IPS-18c (cell line): ENCODE results near the gene C9orf152.

Source experiments
- H3K4me3 ChIP-seq: 2 replicates; pipeline ENCODE4 v1.7.0; 2013; ENCODE audit warnings: low read depth, mild to moderate bottlenecking, low read length, moderate library complexity; ENCODE audit not compliant: insufficient read depth
- H3K9me3 ChIP-seq: one replicate; pipeline ENCODE4 v1.6.1; 2013; ENCODE audit warnings: mild to moderate bottlenecking, low read length, moderate library complexity; ENCODE audit not compliant: control insufficient read depth, insufficient read depth

The C9orf152 gene

GRCh38 chr9:110160123-110160522 lies 47.8 kb downstream of the C9orf152 start:
- no peak overlapping the region for H3K4me3 ChIP-seq
- no peaks in the 10 kb centered on the region for H3K9me3 ChIP-seq

- Histone ChIP-seq H3K4me3 (no peak overlapping the region), H3K9me3 (no peaks in the 10 kb centered on the region)
Observed at GRCh38 chr9:110157823-110158664, 49.9 kb downstream of the C9orf152 start.

- no peak overlapping the region for H3K4me3 ChIP-seq
- H3K9me3 ChIP-seq, result no peaks in the 10 kb centered on the region
Observed at GRCh38 chr9:110156902-110157301, 51.1 kb downstream of the C9orf152 start.

- no peaks in the 10 kb centered on the region for H3K9me3 ChIP-seq
- no peak overlapping the region for H3K4me3 ChIP-seq
Observed at GRCh38 chr9:110156416-110156815, 51.5 kb downstream of the C9orf152 start.

GRCh38 chr9:110155751-110156150 lies 52.2 kb downstream of the C9orf152 start:
- no peaks in the 10 kb centered on the region for H3K9me3 ChIP-seq
- H3K4me3 ChIP-seq, result no peak overlapping the region

- no peaks in the 10 kb centered on the region for H3K9me3 ChIP-seq
- H3K4me3 ChIP-seq, result no peak overlapping the region
Observed at GRCh38 chr9:110153431-110153830, 54.5 kb downstream of the C9orf152 start.

- H3K9me3 ChIP-seq, result no peaks in the 10 kb centered on the region
- no peak overlapping the region for H3K4me3 ChIP-seq
Observed at GRCh38 chr9:110152704-110153374, 55.1 kb downstream of the C9orf152 start.
